Skeletal muscle satellite cell (primary cell): ENCODE data around the gene ARID1B.

ENCODE experiments used
- H3K27me3 ChIP-seq: 2 replicates; pipeline ENCODE4 v1.7.0; 2013; ENCODE audit warnings: low read length; ENCODE audit not compliant: control insufficient read depth, insufficient read depth
- H3K36me3 ChIP-seq: 2 replicates; pipeline ENCODE4 v1.7.0; 2013; ENCODE audit warnings: mild to moderate bottlenecking, control low read depth, low read length; ENCODE audit not compliant: insufficient read depth
- H3K4me1 ChIP-seq: 2 replicates; pipeline ENCODE4 v1.7.0; 2013; ENCODE audit warnings: low read length; ENCODE audit not compliant: control insufficient read depth, insufficient read depth
- H3K4me2 ChIP-seq: 2 replicates; pipeline ENCODE4 v1.7.0; 2013; ENCODE audit warnings: mild to moderate bottlenecking, low read length
- H3K4me3 ChIP-seq: 2 replicates; pipeline ENCODE4 v1.7.0; 2013; ENCODE audit warnings: low read length
- H3K9ac ChIP-seq: 2 replicates; pipeline ENCODE4 v1.7.0; 2013; ENCODE audit warnings: mild to moderate bottlenecking, low read depth, low read length, moderate library complexity
- H3K9me3 ChIP-seq: replicated peaks from 2 replicates; pipeline ENCODE4 v1.7.0; 2013; ENCODE audit warnings: mild to moderate bottlenecking, control low read depth, low read length

ARID1B gene

DNA sequence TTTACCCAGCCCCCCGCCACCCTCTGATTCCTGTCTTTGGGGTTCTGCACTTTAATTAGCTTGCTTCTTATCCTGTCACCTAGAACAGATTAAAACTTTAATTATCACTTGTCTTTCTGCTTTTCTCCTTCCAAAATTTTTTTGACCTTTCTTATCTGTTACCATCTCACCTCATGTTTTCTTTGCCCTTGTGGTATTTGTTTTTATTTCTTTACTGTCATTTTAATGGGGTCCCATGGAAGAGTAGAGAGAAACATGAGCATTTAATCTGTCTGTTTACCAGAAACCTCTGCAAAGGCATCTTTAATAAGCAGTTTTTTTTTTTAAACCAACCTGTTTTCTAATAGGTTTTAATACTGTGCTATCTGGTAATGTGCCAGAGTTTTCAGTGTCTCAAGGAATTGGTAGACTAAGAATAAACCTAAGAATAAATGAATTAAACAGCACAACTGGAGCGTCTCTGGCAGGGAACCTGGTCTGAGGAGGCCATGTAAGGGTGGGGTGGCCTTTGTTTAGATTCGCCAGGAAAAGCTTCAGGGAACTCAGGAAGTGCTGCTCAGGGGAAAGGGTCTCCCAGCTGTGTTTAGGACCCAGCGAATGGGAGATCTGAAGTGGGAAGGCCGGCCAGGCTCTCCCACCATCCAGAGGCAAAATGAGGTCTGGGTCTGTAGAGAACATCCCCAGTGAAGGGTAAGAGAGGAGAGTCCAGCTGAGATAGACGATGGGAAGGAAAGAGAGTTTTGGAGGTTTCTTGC, 69.8 kb downstream of the ARID1B start:
- Histone ChIP-seq H3K4me3 (no peak overlapping the region), H3K36me3 (no peaks in the 10 kb centered on the region), H3K4me1 (peaks cover 12% of the 10 kb centered on the region), H3K9me3 (no peaks in the 10 kb centered on the region), H3K9ac (no peak overlapping the region), H3K27me3 (no peaks in the 10 kb centered on the region), H3K4me2 (no peak overlapping the region)

- Histone ChIP-seq H3K36me3 (no peaks in the 10 kb centered on the region), H3K9ac (no peak overlapping the region), H3K27me3 (no peaks in the 10 kb centered on the region), H3K4me1 (peaks cover 12% of the 10 kb centered on the region), H3K4me2 (no peak overlapping the region), H3K4me3 (no peak overlapping the region), H3K9me3 (no peaks in the 10 kb centered on the region)
Measured at GRCh38 chr6:156848123-156848522, 70.9 kb downstream of the ARID1B start.

- no peak overlapping the region for H3K4me3 ChIP-seq
- no peaks in the 10 kb centered on the region for H3K27me3 ChIP-seq
- no peak overlapping the region for H3K4me2 ChIP-seq
- no peak overlapping the region for H3K9ac ChIP-seq
- peaks cover 12% of the 10 kb centered on the region for H3K4me1 ChIP-seq
- no peaks in the 10 kb centered on the region for H3K9me3 ChIP-seq
- no peaks in the 10 kb centered on the region for H3K36me3 ChIP-seq
Measured at GRCh38 chr6:156848533-156848932, 71.4 kb downstream of the ARID1B start.

GRCh38 chr6:156849806-156850205, 72.6 kb downstream of the ARID1B start:
- H3K4me2 ChIP-seq = no peak overlapping the region
- no peak overlapping the region for H3K4me3 ChIP-seq
- no peaks in the 10 kb centered on the region for H3K9me3 ChIP-seq
- no peaks in the 10 kb centered on the region for H3K36me3 ChIP-seq
- H3K4me1 ChIP-seq = peaks cover 12% of the 10 kb centered on the region
- no peak overlapping the region for H3K9ac ChIP-seq
- H3K27me3 ChIP-seq = no peaks in the 10 kb centered on the region

DNA sequence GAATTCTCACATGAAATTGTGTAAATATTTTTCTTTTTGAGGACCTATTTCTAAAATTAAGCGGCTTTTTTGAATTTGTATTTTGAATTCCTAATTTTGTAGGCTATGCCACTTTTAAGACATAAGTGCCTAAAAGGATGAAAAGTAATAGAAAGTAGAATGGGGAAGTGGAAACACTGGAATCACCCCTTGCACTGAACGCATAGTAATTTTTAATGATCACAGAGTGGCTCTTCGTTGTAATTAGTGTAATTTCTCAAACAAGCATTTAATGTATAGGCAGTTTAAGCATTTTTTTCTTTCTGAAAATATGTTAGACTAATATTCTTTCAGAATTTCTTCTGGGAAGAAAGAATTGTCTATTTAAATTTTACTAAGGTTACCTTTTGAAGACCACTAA, 73.2 kb downstream of the ARID1B start:
- Histone ChIP-seq H3K9me3 (no peaks in the 10 kb centered on the region), H3K4me1 (peaks cover 12% of the 10 kb centered on the region), H3K27me3 (no peaks in the 10 kb centered on the region), H3K4me3 (no peak overlapping the region), H3K36me3 (no peaks in the 10 kb centered on the region), H3K4me2 (no peak overlapping the region), H3K9ac (no peak overlapping the region)

DNA sequence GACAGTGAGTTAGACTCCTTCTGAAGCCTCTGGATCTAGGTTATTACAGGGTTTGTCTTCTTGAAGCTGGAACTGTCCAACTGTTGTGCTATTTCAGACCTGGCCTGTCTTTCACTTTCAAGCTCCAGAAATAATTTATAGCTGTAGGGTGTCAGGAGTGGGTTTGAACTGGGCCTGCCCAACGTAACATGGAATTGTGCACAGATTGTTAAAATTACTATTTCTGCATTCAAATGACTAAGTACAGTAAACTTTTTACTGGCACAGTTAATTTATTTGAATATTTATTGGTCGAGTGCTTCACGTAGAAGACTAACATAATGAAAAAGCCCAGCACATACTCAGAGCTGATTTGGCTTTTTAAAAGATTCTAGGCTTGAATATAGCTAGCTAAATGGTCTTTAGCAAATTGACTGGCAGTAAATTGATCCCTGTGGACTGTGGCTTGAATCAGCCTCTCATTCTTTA, 74.3 kb downstream of the ARID1B start:
- Histone ChIP-seq H3K4me3 (no peak overlapping the region), H3K9ac (no peak overlapping the region), H3K36me3 (no peaks in the 10 kb centered on the region), H3K4me2 (no peak overlapping the region), H3K4me1 (peaks cover 12% of the 10 kb centered on the region), H3K27me3 (no peaks in the 10 kb centered on the region), H3K9me3 (no peaks in the 10 kb centered on the region)

GRCh38 chr6:156852147-156852857, 75.1 kb downstream of the ARID1B start:
- Histone ChIP-seq H3K36me3 (no peaks in the 10 kb centered on the region), H3K4me1 (peaks cover 12% of the 10 kb centered on the region), H3K4me2 (no peak overlapping the region), H3K27me3 (no peaks in the 10 kb centered on the region), H3K4me3 (no peak overlapping the region), H3K9ac (no peak overlapping the region), H3K9me3 (no peaks in the 10 kb centered on the region)

- no peak overlapping the region for H3K4me3 ChIP-seq
- no peaks in the 10 kb centered on the region for H3K27me3 ChIP-seq
- H3K4me2 ChIP-seq = no peak overlapping the region
- H3K4me1 ChIP-seq = peaks cover 12% of the 10 kb centered on the region
- no peaks in the 10 kb centered on the region for H3K36me3 ChIP-seq
- H3K9me3 ChIP-seq = no peaks in the 10 kb centered on the region
- no peak overlapping the region for H3K9ac ChIP-seq
Measured at GRCh38 chr6:156852858-156853216, 75.7 kb downstream of the ARID1B start.

DNA sequence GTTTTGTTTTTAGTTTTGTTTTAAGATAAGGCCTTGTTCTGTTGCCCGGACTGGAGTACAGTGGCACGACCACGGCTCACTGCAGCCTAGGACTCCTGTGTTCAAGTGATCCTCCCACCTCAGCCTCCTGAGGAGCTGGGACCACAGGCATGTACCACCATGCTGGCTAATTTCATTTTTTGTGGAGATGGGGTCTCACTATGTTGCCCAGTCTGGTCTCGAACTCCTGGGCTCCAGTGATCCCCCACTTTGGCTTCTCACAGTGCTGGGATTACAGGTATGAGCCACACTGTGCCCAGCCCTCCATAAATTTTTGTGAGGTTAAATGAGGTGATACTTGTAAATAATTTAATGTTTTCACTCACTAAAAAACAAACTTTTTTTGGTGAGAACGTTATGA, 76.6 kb downstream of the ARID1B start:
- Histone ChIP-seq H3K9ac (no peak overlapping the region), H3K27me3 (no peaks in the 10 kb centered on the region), H3K36me3 (no peaks in the 10 kb centered on the region), H3K4me3 (no peak overlapping the region), H3K4me1 (peaks cover 5% of the 10 kb centered on the region), H3K9me3 (no peaks in the 10 kb centered on the region), H3K4me2 (no peak overlapping the region)

- no peaks in the 10 kb centered on the region for H3K9me3 ChIP-seq
- H3K27me3 ChIP-seq = no peaks in the 10 kb centered on the region
- H3K4me3 ChIP-seq = no peak overlapping the region
- H3K9ac ChIP-seq = no peak overlapping the region
- no peaks in the 10 kb centered on the region for H3K36me3 ChIP-seq
- no peak overlapping the region for H3K4me2 ChIP-seq
- H3K4me1 ChIP-seq = no peaks in the 10 kb centered on the region
Measured at GRCh38 chr6:156854466-156855161, 77.4 kb downstream of the ARID1B start.

DNA sequence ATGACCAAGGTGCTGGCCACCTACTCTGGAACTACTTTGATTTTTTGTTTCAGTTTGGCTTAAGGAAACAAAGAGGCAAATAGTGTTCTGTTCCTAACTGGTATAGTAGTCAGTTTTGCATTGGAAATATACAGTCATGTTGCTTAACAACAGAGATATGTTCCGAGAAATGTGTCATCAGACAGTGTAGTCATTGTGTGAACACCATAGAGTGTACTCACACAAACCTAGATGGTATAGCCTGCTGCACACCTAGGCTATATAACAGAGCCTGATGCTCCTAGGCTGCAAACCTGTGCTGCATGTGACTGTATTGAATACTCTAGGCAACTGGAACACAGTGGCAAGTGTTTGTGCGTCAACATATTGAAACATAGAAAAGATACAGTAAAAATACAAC, 80.4 kb downstream of the ARID1B start:
- no peak overlapping the region for H3K4me2 ChIP-seq
- H3K4me3 ChIP-seq = no peak overlapping the region
- H3K9ac ChIP-seq = no peak overlapping the region
- no peaks in the 10 kb centered on the region for H3K4me1 ChIP-seq
- no peaks in the 10 kb centered on the region for H3K36me3 ChIP-seq
- H3K9me3 ChIP-seq = no peaks in the 10 kb centered on the region
- H3K27me3 ChIP-seq = no peaks in the 10 kb centered on the region
